H1 (cell line): ENCODE results near the gene TCF7. TPM values are rescaled to one million over a fixed set of nuclear protein-coding genes. Genes with fewer than 3 reads are reported as not detected.

Experiments used
- CTCF ChIA-PET: fragments of 300-600 bp; sonication (Branson Sonifier 250); formaldehyde crosslinking; loops from one replicate; lab custom pipeline; 2021; ENCODE audit not compliant: partially characterized antibody; lab: Charles Lee
- POLR2A ChIA-PET: fragments of 300-600 bp; sonication (Branson Sonifier 250); formaldehyde crosslinking; loops from one replicate; lab custom pipeline; 2021; ENCODE audit warnings: inconsistent platforms; ENCODE audit not compliant: partially characterized antibody; lab: Charles Lee
- DNase-seq, 2 experiments: peaks; one replicate each; pipeline versions ENCODE4 v3.0.0 to v3.0.0-alpha.2; 2010 to 2022; ENCODE audit warnings: low spot score in 2 of 2, low read depth in 1 of 2, mixed read lengths in 1 of 2
- FAIRE-seq: peaks from 2 replicates; lab custom pipeline; 2011; peaks lifted over from hg19 to GRCh38; lab: Jason Lieb, UNC
- H2AFZ ChIP-seq: 2 replicates; pipeline ENCODE4 v1.8.1; 2012; ENCODE audit warnings: low read length, inconsistent platforms
- H2AK5ac ChIP-seq: 2 replicates; pipeline ENCODE4 v1.6.1; 2013; ENCODE audit warnings: low read depth, low read length
- H2BK120ac ChIP-seq: replicated peaks from 2 replicates; pipeline ENCODE3; 2013; ENCODE audit warnings: low read depth, low read length, inconsistent platforms
- H2BK12ac ChIP-seq: 2 replicates; pipeline ENCODE4 v1.6.1; 2013; ENCODE audit warnings: low read depth, low read length
- H2BK15ac ChIP-seq: 2 replicates; pipeline ENCODE4 v1.6.1; 2013; ENCODE audit warnings: low read length
- H2BK20ac ChIP-seq: 2 replicates; pipeline ENCODE4 v1.6.1; 2013; ENCODE audit warnings: low read length
- H2BK5ac ChIP-seq: 2 replicates; pipeline ENCODE4 v1.6.1; 2013; ENCODE audit warnings: low read depth, low read length
- H3K14ac ChIP-seq: 2 replicates; pipeline ENCODE4 v1.6.1; 2013; ENCODE audit warnings: inconsistent platforms; ENCODE audit not compliant: insufficient read length
- H3K18ac ChIP-seq: 2 replicates; pipeline ENCODE4 v1.6.1; 2013; ENCODE audit warnings: low read length; ENCODE audit errors: extremely low read depth
- H3K23ac ChIP-seq: 2 replicates; pipeline ENCODE4 v1.6.1; 2013; ENCODE audit warnings: inconsistent platforms; ENCODE audit not compliant: insufficient read length
- H3K23me2 ChIP-seq: 2 replicates; pipeline ENCODE4 v1.6.1; 2013; ENCODE audit warnings: low read depth, low read length
- H3K27ac ChIP-seq: 2 replicates; pipeline ENCODE4 v1.6.1; 2011; ENCODE audit warnings: low read depth, low read length, inconsistent platforms
- H3K27me3 ChIP-seq, 4 experiments: replicated peaks in 1 of 4; 1 replicate in 1 of 4; 2 replicates in 3 of 4; pipeline versions ENCODE4 v1.6.1 to v1.8.1; 2011 to 2013; ENCODE audit warnings: low read length in 3 of 4, mild to moderate bottlenecking in 3 of 4, inconsistent platforms in 2 of 4, mixed read lengths in 2 of 4, moderate library complexity in 1 of 4; ENCODE audit not compliant: control insufficient read depth in 3 of 4, insufficient read depth in 3 of 4; ENCODE audit errors: extremely low read depth in 1 of 4
- H3K36me3 ChIP-seq, 4 experiments: 2 replicates each; pipeline versions ENCODE4 v1.6.1 to v1.8.1; 2011 to 2013; ENCODE audit warnings: mild to moderate bottlenecking in 4 of 4, low read length in 3 of 4, moderate library complexity in 2 of 4, control low read depth in 1 of 4, inconsistent platforms in 1 of 4; ENCODE audit not compliant: insufficient read depth in 4 of 4, control insufficient read depth in 2 of 4
- H3K4ac ChIP-seq: replicated peaks from 2 replicates; pipeline ENCODE3; 2013; ENCODE audit warnings: low read length, low read depth, mixed read lengths, inconsistent platforms; ENCODE audit not compliant: insufficient read length
- H3K4me1 ChIP-seq, 4 experiments: replicated peaks in 1 of 4; 1 replicate in 1 of 4; 2 replicates in 3 of 4; pipeline versions ENCODE4 v1.6.1 to v1.8.1; 2011 to 2013; ENCODE audit warnings: low read length in 3 of 4, inconsistent platforms in 2 of 4, mixed read lengths in 1 of 4; ENCODE audit not compliant: insufficient read depth in 4 of 4, control insufficient read depth in 3 of 4
- H3K4me2 ChIP-seq, 2 experiments: 2 replicates each; pipeline versions ENCODE4 v1.6.1 to v1.8.1; 2011 to 2013; ENCODE audit warnings: low read depth in 2 of 2, low read length in 2 of 2, control low read depth in 1 of 2, inconsistent platforms in 1 of 2, mild to moderate bottlenecking in 1 of 2; ENCODE audit not compliant: insufficient read depth in 1 of 2
- H3K4me3 ChIP-seq, 4 experiments: fragments of 200-600, 300-600 bp in 1 of 4; sonication (generic), shearing (Covaris generic), sonication (Bioruptor Twin) in 1 of 4; 2 replicates each; pipeline versions ENCODE4 v1.5.1 to v1.8.1; 2011 to 2016; ENCODE audit warnings: low read length in 4 of 4, low read depth in 3 of 4, control low read depth in 2 of 4, inconsistent platforms in 2 of 4, mild to moderate bottlenecking in 2 of 4, mixed read lengths in 1 of 4, moderate library complexity in 1 of 4; ENCODE audit not compliant: insufficient read depth in 2 of 4; ENCODE audit errors: extremely low read depth in 1 of 4
- H3K56ac ChIP-seq: replicated peaks from 2 replicates; pipeline ENCODE3; 2013; ENCODE audit warnings: low read depth, mild to moderate bottlenecking, mixed read lengths, low read length, inconsistent platforms; ENCODE audit not compliant: insufficient read length
- H3K79me1 ChIP-seq: 2 replicates; pipeline ENCODE4 v1.6.1; 2013; ENCODE audit warnings: low read depth, low read length, control low read depth
- H3K79me2 ChIP-seq, 2 experiments: 2 replicates each; pipeline versions ENCODE4 v1.6.1 to v1.8.1; 2012 to 2013; ENCODE audit warnings: low read length in 2 of 2, mild to moderate bottlenecking in 2 of 2, inconsistent platforms in 1 of 2; ENCODE audit not compliant: insufficient read depth in 2 of 2, control insufficient read depth in 1 of 2
- H3K9ac ChIP-seq, 4 experiments: replicated peaks in 1 of 4; 1 replicate in 1 of 4; 2 replicates in 3 of 4; pipeline versions ENCODE4 v1.6.1 to v1.8.1; 2011 to 2013; ENCODE audit warnings: low read depth in 3 of 4, low read length in 3 of 4, control low read depth in 2 of 4, mild to moderate bottlenecking in 2 of 4, moderate library complexity in 2 of 4, inconsistent platforms in 1 of 4; ENCODE audit errors: extremely low read depth in 1 of 4
- H3K9me3 ChIP-seq, 2 experiments: 2 replicates each; pipeline versions ENCODE4 v1.6.1 to v1.8.1; 2012 to 2013; ENCODE audit warnings: mild to moderate bottlenecking in 2 of 2, moderate library complexity in 2 of 2, control low read depth in 1 of 2, inconsistent platforms in 1 of 2, low read depth in 1 of 2, low read length in 1 of 2, mixed read lengths in 1 of 2; ENCODE audit not compliant: insufficient read depth in 2 of 2
- H4K20me1 ChIP-seq, 2 experiments: replicated peaks in 1 of 2; 2 replicates each; pipeline versions ENCODE3 to v1.8.1; 2011 to 2013; ENCODE audit warnings: inconsistent platforms in 2 of 2, low read length in 2 of 2, mild to moderate bottlenecking in 1 of 2; ENCODE audit not compliant: insufficient read depth in 2 of 2, control insufficient read depth in 1 of 2
- H4K5ac ChIP-seq: 2 replicates; pipeline ENCODE4 v1.6.1; 2013; ENCODE audit warnings: low read length, low read depth, mixed read lengths, inconsistent platforms; ENCODE audit not compliant: insufficient read length
- H4K8ac ChIP-seq: 2 replicates; pipeline ENCODE4 v1.8.0; 2013; ENCODE audit warnings: mild to moderate bottlenecking, moderate library complexity, low read length, inconsistent platforms; ENCODE audit not compliant: insufficient read depth; ENCODE audit errors: extremely low read depth
- H4K91ac ChIP-seq: replicated peaks from 2 replicates; pipeline ENCODE3; 2013; ENCODE audit warnings: low read length, mixed read lengths, inconsistent platforms; ENCODE audit not compliant: insufficient read length
- CHD1 ChIP-seq: IDR thresholded peaks from 2 replicates; pipeline ENCODE4 v1.6.1; 2012; ENCODE audit warnings: low read depth, low read length, improper control_type of control experiment
- NANOG ChIP-seq: IDR thresholded peaks from 2 replicates; pipeline ENCODE4 v1.6.1; 2011; ENCODE audit warnings: low read length, low read depth, mild to moderate bottlenecking, inconsistent platforms; ENCODE audit not compliant: insufficient read depth, poor library complexity, severe bottlenecking
- RBBP5 ChIP-seq: IDR thresholded peaks from 2 replicates; pipeline ENCODE4 v1.7.1; 2012; ENCODE audit warnings: low read depth, mild to moderate bottlenecking, inconsistent platforms, low read length, moderate library complexity, borderline replicate concordance
- SP1 ChIP-seq: IDR thresholded peaks from 2 replicates; pipeline ENCODE4 v1.6.1; 2011; ENCODE audit warnings: low read depth, low read length
- WGBS, 2 experiments: shearing (Covaris generic) in 1 of 2; methylation state at CpG; one replicate each; pipeline versions ENCODE4 v1.1.6 to v1.1.7; 2013 to 2015; ENCODE audit warnings: low lambda C conversion rate in 2 of 2, mixed read lengths in 2 of 2, inconsistent platforms in 1 of 2, low coverage in 1 of 2, missing lambda C conversion rate in 1 of 2; ENCODE audit not compliant: insufficient replicate concordance in 2 of 2, insufficient coverage in 1 of 2, insufficient read length in 1 of 2; ENCODE audit errors: extremely low coverage in 1 of 2, missing lambda C conversion rate in 1 of 2; 5-methylcytosine and 5-hydroxymethylcytosine counted together
- polyA plus RNA-seq, 7 experiments: library from polyadenylated mRNA; depleted of rRNA in 3 of 7; stranded (reverse) in 5 of 7; unstranded in 2 of 7; fragments of >200 nt in 5 of 7; fragments of 200-250 nt in 2 of 7; gene quantifications; 1 replicate in 5 of 7; 2 replicates in 1 of 7; 4 replicates in 1 of 7; pipeline versions ENCODE4 v1.2.1 to v1.2.3, GENCODE V29; 2011 to 2013; ENCODE audit warnings: missing spikeins in 2 of 7, mixed read lengths in 2 of 7
- total RNA-seq: library from RNA; stranded (reverse); fragmentation: NEBNext Ultra II Directional; extraction: Animal tissue kit (Norgen Biotek cat#: 25700); gene quantifications from 2 replicates; pipeline ENCODE4 v1.2.1, GENCODE V29; 2021
- TF ChIP-seq, protein P1 (sequence below): IDR thresholded peaks from 2 replicates; pipeline ENCODE4 v1.6.1; 2012; ENCODE audit warnings: inconsistent platforms

TCF7 gene
- total and polyA plus RNA-seq, 2 of the 8 experiments (the other 6 are each of a cell fraction or from before 2014, with no cell fraction given): 4.7 to 8.5 TPM

DNA sequence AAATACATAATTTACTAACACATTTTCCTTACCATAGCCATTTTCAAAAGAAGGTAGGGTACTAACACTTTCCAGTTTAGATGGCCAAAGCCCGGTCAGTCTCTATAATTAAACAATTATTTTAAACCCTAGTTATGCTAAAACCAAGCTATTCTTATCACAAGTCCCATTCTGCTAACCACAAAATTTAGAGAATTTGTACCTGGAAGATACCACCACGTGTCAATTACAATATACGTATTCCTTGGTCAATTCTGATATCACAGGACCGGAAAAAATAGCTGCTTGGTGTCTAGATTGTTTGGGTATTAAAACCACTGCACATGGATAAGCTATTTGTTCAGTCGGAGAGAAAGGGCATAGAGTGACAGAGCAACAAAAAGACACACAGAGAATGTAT, 81.2 kb downstream of the TCF7 start:
- Histone ChIP-seq H3K79me2 (peaks cover 0 to 8% of the 10 kb centered on the region in 2 experiments; a peak in 2 of 4 replicates), H3K23ac (no peak overlapping the region), H3K4ac (no peak overlapping the region), H3K36me3 (peaks cover 22 to 51% (median 39%) of the 10 kb centered on the region in 4 experiments), H2BK5ac (no peak overlapping the region), H2AK5ac (no peak overlapping the region), H2BK12ac (no peak overlapping the region), H3K9me3 (no peaks in the 10 kb centered on the region), H2BK20ac (no peak overlapping the region)
- DNase-seq: no peak
- TF ChIP-seq, protein P1, sequence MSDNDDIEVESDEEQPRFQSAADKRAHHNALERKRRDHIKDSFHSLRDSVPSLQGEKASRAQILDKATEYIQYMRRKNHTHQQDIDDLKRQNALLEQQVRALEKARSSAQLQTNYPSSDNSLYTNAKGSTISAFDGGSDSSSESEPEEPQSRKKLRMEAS: no peak
- TF ChIP-seq CHD1 (no peak), RBBP5 (no peak), NANOG (no peak), SP1 (no peak)
- TF ChIP-seq, all 59 proteins: peak for 0
- 85% methylated on average over 5 of the region's 5 CpGs; no CpG with 5 or more reads in 1 of the 2 experiments for WGBS, 2 experiments
- no peak overlapping the region for H4K8ac ChIP-seq
- H3K23me2 ChIP-seq: no peaks in the 10 kb centered on the region
- no peak overlapping the region for H3K4me2 ChIP-seq
- H3K79me1 ChIP-seq: peaks cover 3% of the 10 kb centered on the region; the same call in 1 of the 2 replicates
- H3K56ac ChIP-seq: no peak overlapping the region
- H3K9ac ChIP-seq: no peak overlapping the region
- FAIRE-seq: no peak
- H3K14ac ChIP-seq: no peak overlapping the region
- H2BK15ac ChIP-seq: no peak overlapping the region
- H2AFZ ChIP-seq: no peak overlapping the region
- H3K27ac ChIP-seq: no peak overlapping the region
- CTCF ChIA-PET: interaction anchor here (0.6 to 2.4 kb wide), 4 partner anchors 12 to 392 kb away, joined by 3 to 7 read pairs (median 4); no protein-coding TSS in a partner anchor
- POLR2A ChIA-PET: interaction anchor here (0.9 to 2.8 kb wide), 7 partner anchors 10 to 31 kb away, joined by 3 to 8 read pairs (median 6); partner anchors contain the start of genes PPP2CA and SKP1
- no peak overlapping the region for H2BK120ac ChIP-seq
- no peak overlapping the region for H4K91ac ChIP-seq
- no peak overlapping the region for H4K5ac ChIP-seq
- no peaks in the 10 kb centered on the region for H3K4me1 ChIP-seq
- no peak overlapping the region for H3K18ac ChIP-seq
- peaks cover 0 to 7% of the 10 kb centered on the region in 2 experiments for H4K20me1 ChIP-seq
- H3K27me3 ChIP-seq: peaks cover 0 to 1% (median 0%) of the 10 kb centered on the region in 4 experiments; a peak in 1 of 7 replicates
- H3K4me3 ChIP-seq: no peak overlapping the region
